OCI-LY7 (cell line): ENCODE data around the gene FRMD6.
"Not testable (repeated sequence)": the region's sequence is repeated elsewhere in the genome, so short reads cannot be mapped to it uniquely, and the experiment has no call there.

ENCODE experiments used
- EZH2phosphoT487 ChIP-seq: fragments of 200-600 bp; sonication (generic); IDR thresholded peaks from 2 replicates; pipeline ENCODE4 v1.6.1; 2018; ENCODE audit warnings: low read depth, borderline replicate concordance, mild to moderate bottlenecking, mixed run types, antibody characterized with exemption, low read length, moderate library complexity, mixed read lengths
- TF ChIP-seq, protein P1 (sequence below): fragments of 200-600 bp; sonication (generic); conservative IDR thresholded peaks from 2 replicates; pipeline ENCODE4 v1.5.1; 2014; ENCODE audit warnings: mild to moderate bottlenecking, antibody characterized with exemption, low read length, moderate library complexity, mixed read lengths

DNA sequence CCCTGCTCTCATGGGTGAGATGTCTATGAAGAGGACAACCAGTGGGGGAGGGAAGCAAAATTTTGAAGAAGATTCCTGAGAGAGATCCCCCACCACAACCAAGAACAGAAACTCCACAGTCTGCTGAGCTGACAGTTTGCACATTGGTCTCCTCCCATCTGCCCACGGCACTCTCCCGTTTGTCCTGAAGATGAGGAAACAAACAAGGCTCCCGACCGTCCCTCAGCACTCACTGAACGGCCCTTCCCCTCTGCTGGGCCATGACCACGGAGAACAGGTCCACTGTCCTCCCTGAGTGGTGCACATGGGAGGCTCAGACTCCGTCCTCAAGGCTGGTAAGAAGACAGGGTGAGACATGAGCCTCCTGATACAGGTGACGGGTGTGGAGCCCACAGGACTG is 114.9 kb downstream of the FRMD6 start:
- TF ChIP-seq, protein P1, sequence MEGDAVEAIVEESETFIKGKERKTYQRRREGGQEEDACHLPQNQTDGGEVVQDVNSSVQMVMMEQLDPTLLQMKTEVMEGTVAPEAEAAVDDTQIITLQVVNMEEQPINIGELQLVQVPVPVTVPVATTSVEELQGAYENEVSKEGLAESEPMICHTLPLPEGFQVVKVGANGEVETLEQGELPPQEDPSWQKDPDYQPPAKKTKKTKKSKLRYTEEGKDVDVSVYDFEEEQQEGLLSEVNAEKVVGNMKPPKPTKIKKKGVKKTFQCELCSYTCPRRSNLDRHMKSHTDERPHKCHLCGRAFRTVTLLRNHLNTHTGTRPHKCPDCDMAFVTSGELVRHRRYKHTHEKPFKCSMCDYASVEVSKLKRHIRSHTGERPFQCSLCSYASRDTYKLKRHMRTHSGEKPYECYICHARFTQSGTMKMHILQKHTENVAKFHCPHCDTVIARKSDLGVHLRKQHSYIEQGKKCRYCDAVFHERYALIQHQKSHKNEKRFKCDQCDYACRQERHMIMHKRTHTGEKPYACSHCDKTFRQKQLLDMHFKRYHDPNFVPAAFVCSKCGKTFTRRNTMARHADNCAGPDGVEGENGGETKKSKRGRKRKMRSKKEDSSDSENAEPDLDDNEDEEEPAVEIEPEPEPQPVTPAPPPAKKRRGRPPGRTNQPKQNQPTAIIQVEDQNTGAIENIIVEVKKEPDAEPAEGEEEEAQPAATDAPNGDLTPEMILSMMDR, result not testable (repeated sequence)
- not testable (repeated sequence) for TF ChIP-seq EZH2phosphoT487
